ENCODE measurements around the gene CRLF3.

DNA sequence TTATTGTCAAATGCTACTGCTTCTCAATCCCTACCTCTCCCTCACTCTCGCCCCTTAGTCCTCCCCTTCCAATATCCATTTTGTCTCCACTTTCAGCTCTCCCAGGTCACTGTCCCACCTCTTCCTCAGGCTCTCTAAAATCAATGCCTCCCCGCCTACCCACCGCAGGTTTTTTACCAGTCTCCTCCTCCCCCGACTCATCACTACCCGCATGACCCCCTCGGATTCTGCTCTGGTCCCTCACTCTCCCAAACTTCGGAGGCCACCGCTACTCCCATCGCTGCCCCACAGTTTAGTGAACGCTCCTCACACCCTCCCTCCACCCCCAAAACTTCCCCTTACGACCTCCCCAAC lies 513 bp downstream of the CRLF3 start:
- TF ChIP-seq, protein P1, sequence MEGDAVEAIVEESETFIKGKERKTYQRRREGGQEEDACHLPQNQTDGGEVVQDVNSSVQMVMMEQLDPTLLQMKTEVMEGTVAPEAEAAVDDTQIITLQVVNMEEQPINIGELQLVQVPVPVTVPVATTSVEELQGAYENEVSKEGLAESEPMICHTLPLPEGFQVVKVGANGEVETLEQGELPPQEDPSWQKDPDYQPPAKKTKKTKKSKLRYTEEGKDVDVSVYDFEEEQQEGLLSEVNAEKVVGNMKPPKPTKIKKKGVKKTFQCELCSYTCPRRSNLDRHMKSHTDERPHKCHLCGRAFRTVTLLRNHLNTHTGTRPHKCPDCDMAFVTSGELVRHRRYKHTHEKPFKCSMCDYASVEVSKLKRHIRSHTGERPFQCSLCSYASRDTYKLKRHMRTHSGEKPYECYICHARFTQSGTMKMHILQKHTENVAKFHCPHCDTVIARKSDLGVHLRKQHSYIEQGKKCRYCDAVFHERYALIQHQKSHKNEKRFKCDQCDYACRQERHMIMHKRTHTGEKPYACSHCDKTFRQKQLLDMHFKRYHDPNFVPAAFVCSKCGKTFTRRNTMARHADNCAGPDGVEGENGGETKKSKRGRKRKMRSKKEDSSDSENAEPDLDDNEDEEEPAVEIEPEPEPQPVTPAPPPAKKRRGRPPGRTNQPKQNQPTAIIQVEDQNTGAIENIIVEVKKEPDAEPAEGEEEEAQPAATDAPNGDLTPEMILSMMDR (conservative IDR thresholded peaks at IDR 0.05 in 1 of 2, IDR thresholded peaks at IDR 0.05 in 1 of 2; ENCODE audit: low read depth in 1 of 2, low read length in 2 of 2): no peak
- TF ChIP-seq EZH2 (IDR thresholded peaks at IDR 0.05; ENCODE audit: low read length, missing control alignments): no peak

Measured in fibroblast of lung (primary cell).